SK-N-MC (cell line): ENCODE data around the gene PLEK.

ENCODE experiments used
- EZH2 ChIP-seq: fragments of 200-600 bp; sonication (generic); IDR thresholded peaks from one replicate; pipeline ENCODE4 v1.6.1; 2017; ENCODE audit warnings: antibody characterized with exemption
- FOXP2 ChIP-seq: optimal IDR thresholded peaks from 2 replicates; pipeline ENCODE3; 2011; ENCODE audit warnings: mild to moderate bottlenecking, moderate library complexity; ENCODE audit not compliant: insufficient read depth; ENCODE audit errors: extremely low read length, control extremely low read depth
- POLR2AphosphoS5 ChIP-seq: IDR thresholded peaks from 2 replicates; pipeline ENCODE4 v1.6.1; 2012; ENCODE audit warnings: mild to moderate bottlenecking, low read depth, low read length, borderline replicate concordance

DNA sequence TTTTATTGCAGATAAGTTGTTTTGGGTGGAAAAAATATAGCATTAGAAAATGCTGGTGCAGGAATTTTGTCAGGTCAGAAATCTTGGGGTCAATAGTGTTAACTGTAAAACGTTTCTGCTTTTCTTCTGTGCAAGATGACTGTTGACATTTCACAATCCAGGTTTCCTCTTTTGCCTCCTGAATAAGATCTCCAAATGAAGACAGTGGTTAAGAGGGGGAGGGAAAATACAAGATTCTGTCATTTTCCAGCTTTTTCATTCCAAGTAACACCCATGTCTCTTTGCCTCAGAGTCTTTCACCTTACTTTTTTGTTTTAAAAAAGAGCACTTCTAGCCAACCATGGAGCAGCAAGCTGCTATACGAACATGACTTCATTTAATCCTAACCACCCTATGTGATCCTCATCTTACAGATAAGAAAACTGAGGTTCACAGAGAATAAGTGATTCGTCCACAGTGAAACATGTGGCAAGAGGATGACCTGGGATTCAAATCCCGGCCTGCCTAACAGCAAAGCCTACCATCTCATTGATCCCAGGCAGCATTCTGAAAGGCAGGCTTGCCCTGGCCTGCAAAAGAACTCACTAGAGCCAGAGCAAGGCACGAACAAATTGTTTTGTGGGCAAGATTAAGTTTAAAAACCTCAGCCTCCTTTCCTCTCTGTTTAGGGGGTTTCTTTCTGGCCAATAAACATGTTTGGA lies 3.0 kb downstream of the PLEK start:
- TF ChIP-seq EZH2 (no peak), POLR2AphosphoS5 (no peak), FOXP2 (no peak)
